OCI-LY3 (cell line): ENCODE results near the gene ACTR3.

Experiments used
- H2AFZ ChIP-seq: fragments of 200-600, 300-600 bp; shearing (Covaris generic); 2 replicates; pipeline ENCODE4 v1.6.0; 2014; ENCODE audit warnings: antibody characterized with exemption, low read depth, low read length
- H3K27ac ChIP-seq: fragments of 200-600, 300-600 bp; sonication (generic); 2 replicates; pipeline ENCODE4 v1.5.1; 2014; ENCODE audit warnings: mild to moderate bottlenecking, low read length, moderate library complexity, mixed read lengths
- H3K27me3 ChIP-seq: fragments of 200-600, 300-600 bp; sonication (generic); 2 replicates; pipeline ENCODE4 v1.6.1; 2014; ENCODE audit warnings: low read depth, low read length, mixed read lengths
- H3K36me3 ChIP-seq: fragments of 200-600, 300-600 bp; sonication (generic); replicated peaks from 2 replicates; pipeline ENCODE3; 2014; ENCODE audit warnings: low read depth, low read length, mixed read lengths
- H3K4me1 ChIP-seq: fragments of 300-600, 200-600 bp; sonication (generic); 2 replicates; pipeline ENCODE4 v1.6.1; 2014; ENCODE audit warnings: low read length, mixed read lengths
- H3K4me2 ChIP-seq: fragments of 200-600, 300-600 bp; sonication (generic); 2 replicates; pipeline ENCODE4 v1.6.1; 2014; ENCODE audit warnings: low read length, mixed read lengths
- H3K4me3 ChIP-seq: fragments of 300-600, 200-600 bp; sonication (generic); 2 replicates; pipeline ENCODE4 v1.5.1; 2014; ENCODE audit warnings: antibody characterized with exemption, mild to moderate bottlenecking, low read length, moderate library complexity
- H3K79me2 ChIP-seq: fragments of 300-600, 200-600 bp; shearing (Covaris generic); 2 replicates; pipeline ENCODE4 v1.6.1; 2014; ENCODE audit warnings: mild to moderate bottlenecking, low read length, mixed read lengths
- H3K9ac ChIP-seq: fragments of 300-600, 200-600 bp; shearing (Covaris generic); 2 replicates; pipeline ENCODE4 v1.6.0; 2014; ENCODE audit warnings: mild to moderate bottlenecking, low read length, moderate library complexity
- H3K9me3 ChIP-seq: fragments of 200-600, 300-600 bp; shearing (Covaris generic); 2 replicates; pipeline ENCODE4 v1.6.1; 2014; ENCODE audit warnings: low read length, mixed read lengths; ENCODE audit not compliant: insufficient read depth
- H4K20me1 ChIP-seq: fragments of 200-600, 300-600 bp; sonication (generic); 2 replicates; pipeline ENCODE4 v1.6.1; 2016; ENCODE audit warnings: low read length, mixed read lengths; ENCODE audit not compliant: insufficient read depth
- EZH2phosphoT487 ChIP-seq: fragments of 200-600 bp; shearing (Covaris generic); IDR thresholded peaks from 2 replicates; pipeline ENCODE4 v1.6.1; 2018; ENCODE audit warnings: antibody characterized with exemption, mixed run types, low read depth
- TF ChIP-seq, protein P1 (sequence below): fragments of 200-600, 300-600 bp; sonication (generic); IDR thresholded peaks from 2 replicates; pipeline ENCODE4 v1.5.1; 2014; ENCODE audit warnings: antibody characterized with exemption, low read length, low read depth

ACTR3 gene

DNA sequence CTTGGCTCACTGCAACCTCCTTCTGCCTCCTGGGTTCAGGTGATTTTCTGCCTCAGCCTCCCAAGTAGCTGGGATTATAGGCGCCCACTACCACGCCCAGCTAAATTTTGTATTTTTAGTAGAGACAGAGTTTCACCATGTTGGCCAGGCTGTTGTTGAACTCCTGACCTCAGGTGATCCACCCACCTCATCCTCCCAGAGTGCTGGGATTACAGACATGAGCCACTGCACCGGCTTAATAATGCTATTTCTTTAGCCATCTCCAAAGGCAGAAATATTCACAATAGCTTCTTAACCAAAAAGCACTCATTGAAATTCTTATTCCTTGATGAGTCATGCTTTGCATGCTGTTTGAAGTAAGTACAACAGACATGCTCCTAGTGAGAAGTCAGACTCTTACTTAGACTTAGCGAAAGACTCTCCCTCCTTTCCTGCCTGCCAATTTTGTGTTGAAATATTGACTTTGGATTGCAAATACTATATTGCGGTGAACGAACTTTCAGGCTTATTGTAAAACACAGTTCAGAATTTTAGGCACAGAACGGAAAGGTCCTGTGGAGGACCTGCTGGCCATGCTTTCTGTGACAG is 4.4 kb downstream of the ACTR3 start:
- H3K4me2 ChIP-seq: peak overlapping the region; percentile 42
- no peaks in the 10 kb centered on the region for H3K9me3 ChIP-seq
- no peak overlapping the region for H3K27ac ChIP-seq
- H3K9ac ChIP-seq: no peak overlapping the region
- no peaks in the 10 kb centered on the region for H3K27me3 ChIP-seq
- peak overlapping the region; percentile 11; the same call in 1 of the 2 replicates for H3K4me3 ChIP-seq
- H3K79me2 ChIP-seq: peaks cover 95% of the 10 kb centered on the region
- peaks cover 38% of the 10 kb centered on the region for H3K36me3 ChIP-seq
- TF ChIP-seq EZH2phosphoT487: no peak
- TF ChIP-seq, protein P1, sequence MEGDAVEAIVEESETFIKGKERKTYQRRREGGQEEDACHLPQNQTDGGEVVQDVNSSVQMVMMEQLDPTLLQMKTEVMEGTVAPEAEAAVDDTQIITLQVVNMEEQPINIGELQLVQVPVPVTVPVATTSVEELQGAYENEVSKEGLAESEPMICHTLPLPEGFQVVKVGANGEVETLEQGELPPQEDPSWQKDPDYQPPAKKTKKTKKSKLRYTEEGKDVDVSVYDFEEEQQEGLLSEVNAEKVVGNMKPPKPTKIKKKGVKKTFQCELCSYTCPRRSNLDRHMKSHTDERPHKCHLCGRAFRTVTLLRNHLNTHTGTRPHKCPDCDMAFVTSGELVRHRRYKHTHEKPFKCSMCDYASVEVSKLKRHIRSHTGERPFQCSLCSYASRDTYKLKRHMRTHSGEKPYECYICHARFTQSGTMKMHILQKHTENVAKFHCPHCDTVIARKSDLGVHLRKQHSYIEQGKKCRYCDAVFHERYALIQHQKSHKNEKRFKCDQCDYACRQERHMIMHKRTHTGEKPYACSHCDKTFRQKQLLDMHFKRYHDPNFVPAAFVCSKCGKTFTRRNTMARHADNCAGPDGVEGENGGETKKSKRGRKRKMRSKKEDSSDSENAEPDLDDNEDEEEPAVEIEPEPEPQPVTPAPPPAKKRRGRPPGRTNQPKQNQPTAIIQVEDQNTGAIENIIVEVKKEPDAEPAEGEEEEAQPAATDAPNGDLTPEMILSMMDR: no peak
- H4K20me1 ChIP-seq: peaks cover 75% of the 10 kb centered on the region
- no peak overlapping the region for H2AFZ ChIP-seq
- peaks cover 69% of the 10 kb centered on the region for H3K4me1 ChIP-seq

DNA sequence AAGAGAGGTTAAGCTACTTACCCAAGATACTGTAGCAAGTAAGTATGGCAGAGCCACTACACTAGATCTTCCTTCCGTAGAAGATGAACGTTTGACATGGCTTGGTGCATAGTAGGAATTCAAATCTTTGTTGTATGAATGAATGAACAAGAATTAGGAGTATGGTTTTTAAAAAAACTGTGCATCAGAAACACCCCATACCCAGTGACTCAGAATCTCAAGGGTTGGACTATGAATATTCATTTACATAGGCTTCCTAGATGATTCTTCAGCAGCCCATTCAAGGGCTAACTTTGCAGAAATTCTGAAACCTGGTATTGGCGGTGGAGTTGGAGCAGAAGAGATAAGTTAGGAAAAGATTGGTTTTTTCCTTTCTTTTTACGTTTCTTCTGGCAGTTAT is 5.4 kb downstream of the ACTR3 start:
- peak overlapping the region; percentile 5; the same call in 1 of the 2 replicates for H3K4me3 ChIP-seq
- H3K4me1 ChIP-seq: peaks cover 74% of the 10 kb centered on the region
- H2AFZ ChIP-seq: no peak overlapping the region
- TF ChIP-seq EZH2phosphoT487: no peak
- TF ChIP-seq, protein P1: no peak
- peaks cover 44% of the 10 kb centered on the region for H3K36me3 ChIP-seq
- H3K27ac ChIP-seq: no peak overlapping the region
- no peaks in the 10 kb centered on the region for H3K9me3 ChIP-seq
- no peaks in the 10 kb centered on the region for H3K27me3 ChIP-seq
- H4K20me1 ChIP-seq: peaks cover 86% of the 10 kb centered on the region
- H3K4me2 ChIP-seq: peak overlapping the region; percentile 25
- peaks cover 100% of the 10 kb centered on the region for H3K79me2 ChIP-seq
- H3K9ac ChIP-seq: no peak overlapping the region

DNA sequence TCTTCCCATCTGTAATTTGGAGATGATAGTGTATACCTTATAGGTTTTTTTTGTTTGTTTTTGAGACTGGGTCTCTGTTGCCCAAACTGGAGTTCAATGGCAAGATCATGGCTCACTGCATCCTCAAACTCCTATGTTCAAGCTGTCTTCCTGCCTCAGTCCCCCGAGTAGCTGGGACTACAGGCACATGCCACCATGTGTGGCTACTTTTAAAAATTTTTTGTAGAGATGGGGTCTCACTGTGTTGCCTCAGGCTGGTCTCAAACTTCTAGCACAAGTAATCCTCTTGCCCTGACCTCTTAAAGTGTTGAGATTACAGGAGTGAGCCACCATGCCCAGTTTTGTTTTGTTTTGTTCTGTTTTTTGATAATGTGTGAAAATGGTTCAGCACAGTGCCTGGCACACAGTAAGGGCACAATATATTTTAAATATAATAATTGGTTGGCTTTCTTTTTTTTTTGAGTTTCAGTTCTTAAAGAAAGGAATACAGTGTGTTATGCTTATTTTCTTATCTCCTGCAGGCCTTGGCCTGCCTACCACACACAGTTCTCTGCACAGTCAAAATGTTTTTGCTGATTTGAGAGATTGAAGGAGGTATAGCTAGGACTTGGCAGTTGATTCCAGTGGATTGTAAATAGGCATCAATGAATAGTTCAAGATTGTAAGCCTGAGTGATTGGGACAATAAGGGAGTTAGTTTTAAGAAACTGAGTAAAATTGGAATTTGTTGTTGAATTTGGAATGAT is 6.1 kb downstream of the ACTR3 start:
- H3K4me2 ChIP-seq: peak overlapping the region; percentile 25
- peaks cover 93% of the 10 kb centered on the region for H4K20me1 ChIP-seq
- H3K36me3 ChIP-seq: peaks cover 48% of the 10 kb centered on the region
- H2AFZ ChIP-seq: no peak overlapping the region
- H3K9ac ChIP-seq: no peak overlapping the region
- no peaks in the 10 kb centered on the region for H3K9me3 ChIP-seq
- no peak overlapping the region for H3K4me3 ChIP-seq
- TF ChIP-seq, protein P1: no peak
- TF ChIP-seq EZH2phosphoT487: no peak
- H3K4me1 ChIP-seq: peaks cover 77% of the 10 kb centered on the region
- no peak overlapping the region for H3K27ac ChIP-seq
- peaks cover 100% of the 10 kb centered on the region for H3K79me2 ChIP-seq
- H3K27me3 ChIP-seq: no peaks in the 10 kb centered on the region

DNA sequence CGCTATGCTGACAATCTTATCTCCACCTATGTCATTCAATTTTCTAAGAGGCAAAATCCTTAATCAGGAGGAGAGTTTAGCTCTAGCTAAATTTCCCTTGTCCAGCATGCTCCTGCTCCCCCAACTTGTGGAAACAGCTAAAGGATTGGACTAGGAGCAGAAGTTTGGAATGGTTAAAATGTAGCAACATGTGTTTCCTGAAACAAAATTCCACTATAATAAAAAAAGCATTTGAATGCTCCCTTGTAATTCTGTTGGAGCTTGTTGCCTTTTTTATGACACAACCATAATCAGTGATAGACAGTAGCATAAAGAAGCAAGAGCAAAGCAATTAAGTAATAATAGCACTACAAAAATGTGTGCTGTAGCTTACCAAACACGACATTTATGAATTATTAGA is 6.9 kb downstream of the ACTR3 start:
- no peaks in the 10 kb centered on the region for H3K9me3 ChIP-seq
- H3K36me3 ChIP-seq: peaks cover 47% of the 10 kb centered on the region
- H3K4me2 ChIP-seq: peak overlapping the region; percentile 25
- TF ChIP-seq, protein P1: no peak
- no peak for TF ChIP-seq EZH2phosphoT487
- H3K4me3 ChIP-seq: no peak overlapping the region
- peaks cover 100% of the 10 kb centered on the region for H4K20me1 ChIP-seq
- no peak overlapping the region for H3K9ac ChIP-seq
- H3K27ac ChIP-seq: no peak overlapping the region
- no peak overlapping the region for H2AFZ ChIP-seq
- H3K4me1 ChIP-seq: peaks cover 85% of the 10 kb centered on the region
- no peaks in the 10 kb centered on the region for H3K27me3 ChIP-seq
- H3K79me2 ChIP-seq: peaks cover 100% of the 10 kb centered on the region
